GM19328 (cell line): ENCODE data around the gene CD72.
A peak's percentile ranks its signal among the peaks of the same experiment; 100 is the strongest.

Experiments
- ATAC-seq: cut with Tn5 transposase; IDR thresholded peaks from one replicate; pipeline ENCODE4 v1.9.1; 2021; ENCODE audit warnings: mild to moderate bottlenecking, moderate library complexity; ENCODE audit not compliant: unreplicated experiment

Gene CD72, protein sequence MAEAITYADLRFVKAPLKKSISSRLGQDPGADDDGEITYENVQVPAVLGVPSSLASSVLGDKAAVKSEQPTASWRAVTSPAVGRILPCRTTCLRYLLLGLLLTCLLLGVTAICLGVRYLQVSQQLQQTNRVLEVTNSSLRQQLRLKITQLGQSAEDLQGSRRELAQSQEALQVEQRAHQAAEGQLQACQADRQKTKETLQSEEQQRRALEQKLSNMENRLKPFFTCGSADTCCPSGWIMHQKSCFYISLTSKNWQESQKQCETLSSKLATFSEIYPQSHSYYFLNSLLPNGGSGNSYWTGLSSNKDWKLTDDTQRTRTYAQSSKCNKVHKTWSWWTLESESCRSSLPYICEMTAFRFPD

DNA sequence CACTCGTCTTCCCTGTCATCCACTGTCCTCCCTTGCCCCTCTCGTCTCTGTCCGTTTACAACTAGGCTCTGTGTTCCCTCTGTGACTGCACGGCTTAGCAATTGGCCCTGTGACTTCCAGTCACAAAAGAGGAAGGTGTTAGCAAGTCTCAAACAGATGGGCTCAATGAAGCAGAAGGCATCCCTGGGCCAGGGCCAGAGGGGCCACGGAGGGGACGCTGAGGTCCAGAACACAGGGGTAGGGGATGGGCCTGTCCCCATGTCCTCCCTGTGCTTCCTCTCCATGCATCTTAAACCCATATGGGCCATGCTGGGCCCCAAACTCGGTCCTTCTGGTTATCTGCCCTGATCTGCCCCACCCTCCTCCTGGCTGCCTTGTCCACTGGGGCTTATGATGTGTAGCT is at the start of gene CD72:
CD72 (minus strand) TSS at position 89 of the 403 bp plus-strand sequence. CDS start 110 bp downstream, outside the sequence.
- ATAC-seq = no peak

DNA sequence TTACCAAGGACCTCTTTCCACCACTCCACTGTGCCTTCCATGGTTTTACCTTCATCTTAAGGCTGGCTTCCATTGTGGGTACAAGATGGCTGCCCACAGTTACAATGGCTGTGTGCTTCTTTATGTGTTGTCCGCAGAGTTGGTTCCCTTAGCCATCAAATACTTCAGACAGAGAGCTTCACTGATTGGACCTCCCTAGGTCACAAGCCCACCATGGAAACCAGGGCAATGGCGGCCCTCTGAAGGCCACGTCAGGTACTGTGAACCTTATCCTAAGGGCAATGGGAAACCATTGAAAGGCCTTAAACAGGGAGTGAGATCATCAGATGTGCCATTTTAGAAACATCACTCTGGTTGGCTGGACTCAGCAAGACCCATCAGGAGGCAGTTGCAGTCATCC is 49.7 kb upstream of the CD72 start:
- ATAC-seq = no peak

DNA sequence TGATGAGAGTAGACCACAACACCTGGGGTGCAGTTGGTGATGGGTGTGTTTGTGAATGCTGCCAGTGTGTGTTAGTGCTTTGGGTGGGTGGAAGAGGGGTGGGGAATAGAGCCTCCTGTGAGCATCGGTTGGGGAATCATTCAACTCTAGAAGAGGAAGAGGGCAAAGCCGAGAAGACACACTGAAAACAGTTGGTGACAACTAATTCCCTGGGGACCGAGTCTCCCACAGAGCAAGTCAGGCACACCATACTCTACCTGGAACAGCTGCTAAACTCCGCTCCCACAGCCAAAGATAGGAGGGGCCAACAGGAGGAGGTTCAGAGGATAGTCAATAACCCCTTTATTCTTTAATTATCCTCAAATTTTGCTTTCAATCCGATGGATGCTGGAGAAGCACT is 48.3 kb upstream of the CD72 start:
- no peak for ATAC-seq

DNA sequence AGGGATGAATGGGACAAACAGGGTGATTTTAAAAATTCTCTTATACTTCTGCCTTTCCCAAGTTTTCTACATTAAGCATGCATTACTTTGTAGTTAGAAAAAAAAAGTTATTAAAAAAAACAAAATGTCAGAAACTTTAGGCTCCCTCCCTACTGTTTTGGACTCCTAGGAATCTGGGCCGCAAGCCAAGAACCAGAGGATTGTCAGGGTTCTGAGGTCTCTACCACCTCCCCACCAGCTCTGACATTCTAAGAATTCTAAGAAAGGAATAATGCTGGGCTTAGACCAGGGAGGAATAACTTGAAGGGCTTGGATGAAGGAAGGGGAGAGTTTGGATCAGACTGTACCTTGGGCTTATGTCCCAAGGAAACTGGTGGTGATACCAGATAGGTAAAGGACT is 47.8 kb upstream of the CD72 start:
- ATAC-seq = no peak

DNA sequence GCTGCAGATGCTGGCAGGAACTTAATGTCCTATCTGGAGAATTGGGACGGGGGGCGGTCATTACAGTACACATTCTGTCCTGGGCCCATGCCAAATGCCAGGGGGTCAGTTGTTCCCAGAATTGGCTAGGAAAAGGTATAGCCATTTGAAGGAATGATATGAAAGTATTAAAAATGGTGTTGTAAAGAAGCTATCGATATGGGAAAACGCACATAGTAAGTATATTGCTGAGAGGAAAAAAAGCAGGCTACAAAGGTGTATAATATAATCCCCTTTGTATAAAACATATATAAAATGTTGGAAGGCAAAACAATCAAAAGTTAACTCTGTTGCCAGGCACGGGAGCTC is 47.2 kb upstream of the CD72 start:
- ATAC-seq = no peak

DNA sequence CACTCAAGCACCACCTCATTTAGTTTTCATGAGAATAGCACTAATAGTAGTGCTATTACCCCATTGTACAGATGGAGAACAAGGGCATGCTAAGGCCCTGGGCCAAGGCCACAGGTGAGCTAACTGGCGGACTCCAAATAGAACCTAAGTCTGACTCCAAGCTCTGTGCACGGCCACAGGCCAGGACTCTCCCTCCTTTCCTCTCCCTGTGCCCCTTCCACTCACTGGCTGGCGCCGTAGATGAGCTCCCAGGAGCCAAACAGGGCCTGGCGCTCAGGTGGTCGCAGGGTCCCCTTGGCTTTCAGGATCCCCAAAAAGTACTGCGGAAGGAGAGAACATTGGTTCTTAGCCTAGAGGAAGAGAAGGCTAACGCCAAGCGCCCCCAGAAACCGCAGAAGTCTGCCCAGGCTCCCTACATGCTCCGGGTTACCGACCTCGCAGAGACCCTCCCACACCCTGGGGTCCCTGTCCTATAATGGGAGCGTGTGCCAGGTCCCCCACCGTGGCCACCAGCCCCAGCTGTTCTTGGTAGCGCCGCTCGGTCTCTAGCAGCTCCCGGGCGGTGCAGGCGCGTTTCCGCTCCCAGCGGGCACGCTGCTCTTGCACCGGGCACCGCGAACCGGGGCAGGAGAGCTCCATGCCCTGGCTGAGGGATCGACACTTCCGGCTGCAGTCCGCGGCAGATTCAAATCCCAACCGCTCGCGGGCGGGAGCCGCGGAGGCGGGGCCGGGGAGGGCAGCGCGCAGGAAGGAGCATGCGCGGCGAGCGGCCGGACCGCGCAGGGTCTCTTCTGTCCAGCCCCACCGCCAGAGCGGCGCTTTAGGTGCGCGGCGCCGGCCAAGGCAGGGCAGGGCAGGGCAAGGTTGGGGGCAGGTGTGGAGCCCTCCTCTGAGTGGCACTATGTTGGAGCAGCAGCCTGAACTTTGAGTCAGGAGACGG is 46.6 kb upstream of the CD72 start, which contains the start of gene ARHGEF39:
ARHGEF39 (minus strand) TSS at position 665 of the 940 bp plus-strand sequence; CDS start at position 639, 26 bp downstream.
- ATAC-seq = peak; percentile 57

DNA sequence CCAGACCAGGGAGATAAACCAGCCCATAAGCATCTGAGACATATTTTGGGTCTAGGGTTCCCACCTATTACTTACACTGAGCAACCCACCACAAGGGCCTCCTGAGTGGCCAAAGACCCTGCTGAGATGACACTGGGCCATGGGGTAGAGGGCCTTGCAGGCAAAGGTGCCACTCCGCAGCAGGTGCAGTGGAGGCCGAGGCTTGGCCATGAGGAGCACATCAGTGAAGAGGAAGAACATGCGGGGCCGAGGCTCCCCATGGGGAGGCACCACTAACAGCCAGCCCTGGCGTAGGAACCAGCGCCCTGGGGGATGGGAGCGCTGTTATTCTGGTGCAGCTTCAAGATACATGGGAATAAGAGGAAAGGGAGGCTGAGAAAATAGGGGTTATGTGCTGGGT is 44.2 kb upstream of the CD72 start:
- ATAC-seq = no peak

DNA sequence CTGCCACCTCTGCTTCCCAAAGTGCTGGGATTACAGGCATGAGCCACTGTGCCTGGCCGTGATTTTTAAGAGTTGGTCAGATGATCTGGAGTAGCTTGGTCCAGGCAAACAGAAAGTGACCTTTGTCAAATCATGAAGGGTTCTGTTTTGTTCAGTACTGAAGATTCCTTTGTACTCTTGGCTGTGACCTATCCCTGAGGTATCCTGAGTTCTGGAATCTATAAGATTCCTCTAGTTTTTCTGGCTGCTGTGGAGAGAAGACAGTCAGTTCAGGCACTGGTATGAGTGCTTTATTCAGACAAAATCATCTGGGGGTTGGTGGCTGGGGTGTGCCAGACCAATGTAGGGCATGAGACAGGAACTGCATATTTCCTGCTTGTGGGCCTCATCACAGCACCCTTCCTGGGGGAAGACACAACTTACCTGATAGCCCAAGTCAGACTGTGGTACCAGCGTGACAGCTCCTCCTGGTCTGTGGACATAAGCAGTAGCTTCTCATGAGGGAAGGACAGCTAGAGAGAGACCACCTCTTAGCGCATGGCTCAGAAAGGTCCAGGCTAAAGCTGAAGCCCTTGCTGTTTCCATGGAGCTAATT is 43.6 kb upstream of the CD72 start:
- no peak for ATAC-seq

DNA sequence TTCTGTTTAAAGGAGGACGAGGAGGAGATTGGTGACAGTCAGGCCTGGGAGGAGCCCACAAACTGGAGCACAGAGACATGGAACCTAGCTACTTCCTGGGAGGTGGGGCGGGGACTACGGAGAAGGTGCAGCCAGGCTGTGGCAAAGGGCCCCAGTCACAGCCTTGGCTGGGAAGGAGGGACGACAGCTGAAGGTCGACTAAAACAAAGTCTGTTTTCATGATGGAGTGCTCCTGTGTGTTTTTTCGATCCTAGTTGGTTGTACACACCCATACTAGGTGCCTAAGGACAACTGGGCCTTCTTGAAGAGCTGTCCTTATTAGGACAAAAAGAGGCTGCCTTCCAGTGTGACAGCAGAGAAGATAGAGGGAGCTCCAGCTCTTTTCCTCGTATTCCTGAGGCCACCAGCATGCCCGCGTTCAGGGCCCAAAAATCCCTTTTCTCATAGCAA is 42.8 kb upstream of the CD72 start:
- no peak for ATAC-seq

DNA sequence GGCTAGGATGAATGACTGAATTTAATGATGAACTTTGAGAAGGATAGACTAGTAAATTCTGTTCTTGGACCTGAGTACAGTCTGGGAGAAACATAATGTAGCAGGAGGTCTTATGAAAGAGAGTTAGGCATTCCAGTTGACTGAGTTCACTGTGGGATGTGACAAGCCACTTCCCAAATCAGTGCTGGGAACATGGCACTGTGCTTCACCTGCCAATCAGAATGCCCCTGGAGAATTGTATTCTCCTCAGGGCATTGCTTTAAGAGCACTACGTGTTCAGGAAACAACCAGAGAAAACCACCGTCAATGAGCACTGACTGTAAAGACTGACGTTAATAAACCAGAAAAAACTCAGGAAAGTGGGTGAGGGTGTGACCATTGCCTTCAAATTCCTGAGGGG is 41.1 kb upstream of the CD72 start:
- no peak for ATAC-seq

DNA sequence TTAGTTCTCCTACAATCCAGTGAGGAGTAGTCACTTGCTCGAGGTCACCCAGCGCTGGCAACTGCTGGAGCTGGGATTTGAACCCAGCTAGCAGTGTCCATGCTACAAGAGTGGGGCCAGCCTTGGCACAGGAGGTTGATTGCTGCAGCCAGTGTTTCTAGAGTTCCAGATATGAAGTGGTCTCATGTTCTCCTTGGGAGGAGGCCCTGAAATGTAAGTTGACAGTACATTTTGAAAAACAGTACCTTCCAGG is 40.7 kb upstream of the CD72 start:
- ATAC-seq = no peak

DNA sequence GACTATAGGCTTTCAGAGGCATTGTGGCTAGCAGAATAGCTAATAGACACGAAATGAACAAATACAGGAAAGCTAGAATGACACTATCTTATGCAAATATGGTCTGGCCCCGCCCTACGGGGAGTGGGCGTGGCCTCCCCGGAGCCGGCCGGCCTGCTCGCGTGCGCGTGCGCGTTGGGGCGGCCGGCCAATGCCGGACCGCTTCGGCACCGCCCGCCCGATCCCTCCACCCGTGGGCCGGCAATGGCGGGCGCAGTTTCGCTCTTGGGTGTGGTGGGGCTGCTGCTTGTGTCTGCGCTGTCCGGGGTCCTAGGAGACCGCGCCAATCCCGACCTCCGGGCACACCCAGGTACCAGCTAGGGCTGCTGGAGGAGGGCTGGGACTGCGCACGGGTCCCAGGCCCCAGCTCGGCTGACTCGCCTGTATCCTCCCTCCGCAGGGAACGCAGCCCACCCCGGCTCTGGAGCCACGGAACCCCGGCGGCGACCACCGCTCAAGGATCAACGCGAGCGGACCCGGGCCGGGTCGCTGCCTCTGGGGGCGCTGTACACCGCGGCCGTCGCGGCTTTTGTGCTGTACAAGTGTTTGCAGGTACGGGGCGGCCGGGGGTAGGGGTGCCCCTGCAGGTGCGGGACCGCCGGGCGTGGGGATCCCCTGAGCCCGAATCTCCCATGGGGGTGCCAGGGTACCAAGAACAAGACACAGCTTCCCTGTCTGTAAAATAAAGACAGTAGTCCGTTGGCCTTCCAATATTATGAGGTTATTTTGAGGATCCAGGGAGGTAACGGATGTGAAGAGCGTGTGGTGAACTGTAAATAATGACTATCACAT is 40.1 kb upstream of the CD72 start, which contains the start of gene CCDC107:
CCDC107 (plus strand) TSS at position 156 of the 831 bp plus-strand sequence; CDS start at position 244, 88 bp downstream.
- peak; percentile 61 for ATAC-seq

DNA sequence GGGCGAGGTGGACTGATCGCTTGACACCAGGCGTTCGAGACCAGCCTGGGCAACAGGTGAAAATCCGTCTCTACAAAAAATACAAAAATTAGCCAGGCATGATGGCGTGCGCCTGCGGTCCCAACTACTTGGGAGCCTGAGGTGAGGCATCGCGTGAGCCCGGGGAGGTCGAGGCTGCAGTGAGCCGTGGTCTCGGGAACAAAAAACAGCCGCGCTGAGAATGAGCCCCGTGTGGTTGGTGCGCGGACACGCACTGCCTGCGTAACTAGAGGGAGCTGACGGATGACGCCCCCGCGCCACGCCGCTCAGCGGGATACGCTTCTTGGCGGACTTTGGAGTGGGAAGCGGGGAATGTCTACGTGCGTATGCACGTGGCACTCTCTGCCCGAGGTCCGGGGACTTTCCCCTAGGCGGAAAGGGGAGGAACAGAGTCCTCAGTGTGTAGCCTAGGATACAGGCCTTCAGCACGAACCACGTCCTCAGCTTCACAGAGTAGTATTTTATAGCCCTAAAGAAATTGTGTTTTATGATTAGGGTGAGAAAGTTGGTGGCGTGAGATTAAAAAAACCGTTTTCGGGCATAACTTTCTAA is 39.4 kb upstream of the CD72 start, which contains the start of gene RMRP:
RMRP (minus strand) TSS at position 474 of the 591 bp plus-strand sequence.
- peak; percentile 80 for ATAC-seq

DNA sequence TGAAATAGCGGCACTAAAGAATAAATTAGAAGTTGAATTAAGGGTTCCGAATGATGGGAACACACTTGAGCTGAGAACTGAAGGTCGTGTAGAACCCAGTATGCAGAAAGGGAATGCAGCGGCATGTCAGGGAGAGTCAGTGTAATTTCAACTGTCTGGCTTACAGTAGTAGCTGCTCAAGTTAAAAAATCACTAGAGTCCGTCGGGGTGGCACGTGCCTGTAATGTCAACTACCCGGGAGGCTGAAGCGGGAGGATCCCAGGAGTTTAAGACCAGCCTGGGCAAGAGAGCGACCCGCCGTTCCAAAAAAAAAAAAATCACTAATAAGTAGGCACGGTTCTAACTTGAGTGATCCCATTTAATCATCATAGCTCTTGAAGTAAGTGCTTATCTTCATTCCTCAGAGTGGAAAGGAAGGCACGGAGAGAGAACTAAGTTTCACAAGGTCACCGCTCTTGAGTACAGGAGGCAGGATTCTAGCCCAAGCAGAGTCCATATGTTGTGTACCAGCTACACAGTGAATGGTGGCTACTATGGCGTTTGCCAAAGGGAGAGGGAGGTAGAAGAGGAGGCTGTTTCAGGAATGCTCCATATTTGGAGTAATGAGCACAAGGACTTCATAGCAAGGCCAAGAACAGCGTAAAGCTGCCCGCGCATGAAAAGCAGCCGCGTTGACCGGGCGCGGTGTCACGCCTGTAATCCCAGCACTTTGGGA is 38.8 kb upstream of the CD72 start:
- ATAC-seq = no peak

DNA sequence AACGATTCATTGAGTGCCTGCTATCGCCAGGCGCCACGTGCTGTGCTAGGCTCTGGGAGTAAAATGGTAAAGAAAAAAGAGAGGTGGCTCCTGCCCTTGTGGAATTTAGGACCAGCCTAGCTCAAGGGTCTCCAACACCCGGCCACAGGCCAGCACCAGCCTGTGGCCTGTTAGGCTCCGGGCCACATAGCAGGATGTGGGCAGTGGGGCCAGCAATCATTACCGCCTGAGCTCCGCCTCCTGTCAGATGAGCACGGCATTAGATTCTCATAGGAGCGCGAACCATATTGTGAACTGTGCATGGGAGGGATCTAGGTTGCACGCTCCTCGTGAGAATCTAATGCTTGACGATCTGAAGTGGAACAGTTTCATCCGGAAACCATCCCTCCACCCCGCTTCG is 38.1 kb upstream of the CD72 start:
- ATAC-seq = no peak

DNA sequence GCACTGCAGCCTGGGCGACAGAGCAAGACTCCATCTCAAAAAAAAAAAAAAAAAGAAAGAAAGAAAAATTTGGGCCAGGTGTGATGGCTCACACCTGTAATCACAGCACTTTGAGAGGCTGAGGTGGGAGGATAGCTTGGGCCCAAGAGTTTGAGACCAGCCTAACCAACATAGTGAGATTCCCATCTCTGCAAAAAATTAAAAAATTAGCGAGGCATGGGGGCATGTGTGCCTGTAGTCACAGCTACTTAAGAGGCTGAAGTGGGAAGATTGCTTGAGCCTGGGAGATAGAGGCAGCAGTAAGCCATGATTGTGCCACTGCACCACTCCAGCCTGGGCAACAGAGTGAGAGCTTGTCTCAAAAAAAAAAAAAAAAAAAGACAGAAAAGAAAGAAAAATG is 35.4 kb upstream of the CD72 start:
- no peak for ATAC-seq

DNA sequence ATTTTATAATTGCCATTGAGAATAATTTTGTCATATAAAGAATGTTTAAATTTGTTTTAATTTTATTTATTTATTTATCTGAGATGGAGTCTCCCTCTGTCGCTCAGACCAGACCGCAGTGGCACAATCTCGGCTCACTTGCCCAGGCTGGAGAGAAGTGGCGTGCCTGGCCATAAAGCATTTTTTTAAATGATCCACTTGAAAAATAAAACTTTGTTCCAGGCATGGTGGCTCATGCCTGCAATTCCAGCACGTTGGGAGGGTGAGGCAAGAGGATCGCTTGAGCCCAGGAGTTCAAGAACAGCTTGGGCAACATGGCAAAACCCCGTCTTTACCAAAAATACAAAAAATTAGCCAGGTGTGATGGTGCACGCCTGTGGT is 34.6 kb upstream of the CD72 start:
- no peak for ATAC-seq

DNA sequence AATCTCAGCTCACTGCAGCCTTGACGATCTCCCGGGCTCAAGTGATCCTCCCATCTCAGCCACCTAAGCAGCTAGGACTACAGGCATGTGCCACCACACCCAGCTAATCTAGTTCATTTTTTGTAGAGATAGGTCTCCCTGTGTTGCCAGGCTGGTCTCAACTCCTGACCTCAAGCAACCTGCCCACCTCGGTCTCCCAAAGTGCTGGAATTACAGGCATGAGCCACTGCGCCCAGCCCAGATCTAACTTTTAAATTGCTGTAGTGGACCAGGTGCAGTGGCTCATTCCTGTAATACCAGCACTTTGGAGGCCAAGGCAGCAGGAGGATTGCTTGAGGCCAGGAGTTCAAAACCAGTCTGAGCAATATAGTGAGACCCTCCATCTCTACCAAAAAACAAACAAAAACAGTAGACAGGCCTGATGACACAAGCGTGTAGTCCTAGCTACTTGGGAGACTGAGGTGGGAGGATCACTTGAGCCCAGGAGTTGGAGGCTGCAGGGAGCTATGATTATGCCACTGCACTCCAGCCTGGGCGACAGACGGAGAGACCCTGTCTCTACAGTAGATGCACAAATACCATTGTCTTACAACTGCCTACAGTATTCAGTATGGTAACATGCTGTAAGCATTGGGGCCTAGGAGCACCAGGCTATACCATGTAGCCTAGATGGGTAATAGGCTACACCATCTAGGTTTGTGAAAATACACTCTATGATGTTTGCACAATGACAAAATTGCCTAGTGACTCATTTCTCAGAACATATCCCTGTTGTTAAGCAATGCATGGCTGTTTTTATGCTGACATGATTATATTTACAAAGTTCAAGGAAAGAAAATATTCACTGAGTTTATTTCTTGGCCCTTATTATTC is 34.0 kb upstream of the CD72 start:
- ATAC-seq = no peak
